Tibial nerve (tissue), 4 donors: ENCODE data around the gene TCEANC. TPM values are rescaled to one million over a fixed set of nuclear protein-coding genes. Genes with fewer than 3 reads are reported as not detected.

ENCODE experiments used
- DNase-seq, 2 donors: peaks; one replicate each; pipeline ENCODE4 v3.0.0-alpha.2; 2019; ENCODE audit warnings: low spot score in 2 of 2
- H3K27ac ChIP-seq, 4 donors: fragments of 200-600 bp; sonication (generic) in 3 of 4; one replicate each; pipeline ENCODE4 v1.5.1; 2017 to 2019; ENCODE audit warnings: mild to moderate bottlenecking in 1 of 4
- H3K27me3 ChIP-seq, 2 donors: fragments of 200-600 bp; sonication (generic) in 1 of 2; one replicate each; pipeline versions ENCODE4 v1.5.1 to v1.6.0; 2017 to 2019
- H3K36me3 ChIP-seq, 3 donors: fragments of 200-600 bp; sonication (generic); one replicate each; pipeline ENCODE4 v1.5.1; 2018 to 2019
- H3K4me1 ChIP-seq, 4 donors: fragments of 200-600 bp; sonication (generic) in 3 of 4; one replicate each; pipeline ENCODE4 v1.5.1; 2017 to 2019
- H3K4me3 ChIP-seq, 4 donors: fragments of 200-600 bp; sonication (generic) in 3 of 4; one replicate each; pipeline ENCODE4 v1.5.1; 2017 to 2019; ENCODE audit warnings: mild to moderate bottlenecking in 1 of 4, moderate library complexity in 1 of 4
- H3K9me3 ChIP-seq, 4 donors: fragments of 200-600 bp; sonication (generic) in 3 of 4; one replicate each; pipeline ENCODE4 v1.5.1; 2017 to 2019
- EP300 ChIP-seq, 2 donors: sonication (generic); formaldehyde crosslinking; IDR thresholded peaks; one replicate each; pipeline ENCODE4 v1.6.1; 2017; ENCODE audit warnings: antibody characterized with exemption in 2 of 2, mild to moderate bottlenecking in 1 of 2
- POLR2A ChIP-seq, 2 donors: fragments of 450-650 bp; IDR thresholded peaks; one replicate each; pipeline ENCODE4 v1.6.1; 2017; ENCODE audit warnings: antibody characterized with exemption in 2 of 2, mild to moderate bottlenecking in 2 of 2, moderate library complexity in 2 of 2
- WGBS, 2 donors: methylation state at CpG; one replicate each; pipeline ENCODE4 v1.1.5; 2018; 5-methylcytosine and 5-hydroxymethylcytosine counted together
- total RNA-seq, 4 donors: library from RNA; depleted of rRNA; stranded (reverse); fragments of >200 nt; gene quantifications; one replicate each; pipeline ENCODE4 v1.1.0, GENCODE V29; 2016
- TF ChIP-seq, protein P1 (sequence below), 5 experiments: fragments of 200-600 bp in 3 of 5; fragments of 450-650 bp in 2 of 5; sonication (generic) in 3 of 5; IDR thresholded peaks; one replicate each; pipeline ENCODE4 v1.5.1; 2016 to 2019; ENCODE audit warnings: antibody characterized with exemption in 5 of 5, mild to moderate bottlenecking in 3 of 5, moderate library complexity in 2 of 5

Gene TCEANC
- total RNA-seq, 4 donors from 2014 or later, result 2.9 to 6.1 (median 5.0) TPM

GRCh38 chrX:13699183-13699826 lies 46.4 kb downstream of the TCEANC start:
- no peak for DNase-seq
- no peaks in the 10 kb centered on the region for H3K36me3 ChIP-seq
- peaks cover 0 to 65% (median 14%) of the 10 kb centered on the region in 4 donors for H3K4me1 ChIP-seq
- H3K9me3 ChIP-seq, result no peaks in the 10 kb centered on the region
- no peak overlapping the region for H3K27ac ChIP-seq
- WGBS, 2 donors, result 60 to 74% methylated on average over 7 of the region's 7 CpGs
- H3K4me3 ChIP-seq, result no peak overlapping the region
- TF ChIP-seq POLR2A (IDR thresholded peaks at IDR 0.05), result no peak
- TF ChIP-seq, protein P1, sequence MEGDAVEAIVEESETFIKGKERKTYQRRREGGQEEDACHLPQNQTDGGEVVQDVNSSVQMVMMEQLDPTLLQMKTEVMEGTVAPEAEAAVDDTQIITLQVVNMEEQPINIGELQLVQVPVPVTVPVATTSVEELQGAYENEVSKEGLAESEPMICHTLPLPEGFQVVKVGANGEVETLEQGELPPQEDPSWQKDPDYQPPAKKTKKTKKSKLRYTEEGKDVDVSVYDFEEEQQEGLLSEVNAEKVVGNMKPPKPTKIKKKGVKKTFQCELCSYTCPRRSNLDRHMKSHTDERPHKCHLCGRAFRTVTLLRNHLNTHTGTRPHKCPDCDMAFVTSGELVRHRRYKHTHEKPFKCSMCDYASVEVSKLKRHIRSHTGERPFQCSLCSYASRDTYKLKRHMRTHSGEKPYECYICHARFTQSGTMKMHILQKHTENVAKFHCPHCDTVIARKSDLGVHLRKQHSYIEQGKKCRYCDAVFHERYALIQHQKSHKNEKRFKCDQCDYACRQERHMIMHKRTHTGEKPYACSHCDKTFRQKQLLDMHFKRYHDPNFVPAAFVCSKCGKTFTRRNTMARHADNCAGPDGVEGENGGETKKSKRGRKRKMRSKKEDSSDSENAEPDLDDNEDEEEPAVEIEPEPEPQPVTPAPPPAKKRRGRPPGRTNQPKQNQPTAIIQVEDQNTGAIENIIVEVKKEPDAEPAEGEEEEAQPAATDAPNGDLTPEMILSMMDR (IDR thresholded peaks at IDR 0.05), result no peak
- TF ChIP-seq EP300 (IDR thresholded peaks at IDR 0.05), result no peak
- no peaks in the 10 kb centered on the region for H3K27me3 ChIP-seq

DNA sequence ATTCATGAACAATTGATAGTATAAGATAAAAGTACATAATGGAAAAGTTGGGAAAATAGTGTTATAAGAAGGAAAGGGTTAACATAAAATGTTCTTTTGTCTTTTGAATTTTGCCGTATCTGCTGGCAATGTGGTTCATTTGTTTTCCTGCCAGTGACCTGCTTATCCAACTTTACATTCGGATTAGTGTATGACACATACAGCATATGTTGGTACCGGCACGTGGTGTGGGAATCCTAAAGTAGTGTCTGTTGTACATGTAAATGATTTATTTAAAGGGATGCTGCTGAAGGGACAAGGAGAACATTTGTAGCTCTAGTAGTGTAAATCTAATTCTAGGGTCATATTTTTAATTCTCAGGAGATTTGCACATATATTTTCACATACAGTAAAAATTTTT lies 47.4 kb downstream of the TCEANC start:
- peaks cover 0 to 54% (median 7%) of the 10 kb centered on the region in 4 donors for H3K4me1 ChIP-seq
- 39 to 64% methylated on average over 4 of the region's 4 CpGs for WGBS, 2 donors

DNA sequence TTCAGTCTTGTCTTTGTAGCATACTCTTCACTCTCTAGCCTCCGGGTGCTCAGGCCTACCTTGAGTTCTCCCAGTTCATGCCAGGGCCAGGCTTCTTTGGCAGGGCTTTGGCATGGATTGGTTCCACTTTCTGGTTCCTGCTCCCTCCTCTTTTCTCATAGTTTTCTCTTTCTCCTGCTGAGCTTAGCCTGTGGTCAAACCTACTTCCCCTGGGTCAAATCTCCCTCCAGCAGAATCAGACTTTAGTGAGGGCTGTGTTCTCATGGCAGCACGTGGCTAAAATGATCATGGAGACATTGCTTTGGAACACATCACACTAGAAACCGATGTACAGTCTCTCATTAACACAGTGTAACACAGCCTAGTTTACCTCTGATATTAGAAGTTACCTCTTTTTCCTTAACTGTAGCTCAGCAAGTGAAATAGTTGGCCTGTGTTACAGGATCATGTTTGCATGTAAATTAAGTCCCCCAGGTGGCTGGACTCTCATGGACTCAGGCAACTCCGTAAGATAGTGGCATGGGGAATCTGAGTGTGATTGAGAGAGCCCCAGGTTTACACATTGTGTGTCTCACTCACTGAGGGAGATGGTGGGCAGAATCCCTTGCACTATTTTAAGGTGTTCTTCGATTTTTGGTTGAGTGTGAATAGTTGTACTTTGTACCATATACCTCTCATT lies 49.3 kb downstream of the TCEANC start:
- Histone ChIP-seq H3K4me1 (peaks cover 0 to 42% (median 7%) of the 10 kb centered on the region in 4 donors), H3K27ac (no peak overlapping the region), H3K27me3 (no peaks in the 10 kb centered on the region), H3K4me3 (no peak overlapping the region), H3K36me3 (no peaks in the 10 kb centered on the region), H3K9me3 (no peaks in the 10 kb centered on the region)
- no peak for DNase-seq
- 70 to 85% methylated on average over 5 of the region's 5 CpGs for WGBS, 2 donors
- TF ChIP-seq EP300 (IDR thresholded peaks at IDR 0.05) (no peak), POLR2A (IDR thresholded peaks at IDR 0.05) (no peak)
- TF ChIP-seq, protein P1 (IDR thresholded peaks at IDR 0.05), result no peak

More for the DNA sequence above, 47.4 kb downstream of the TCEANC start:
- no peak overlapping the region for H3K27ac ChIP-seq
- no peaks in the 10 kb centered on the region for H3K9me3 ChIP-seq
- no peaks in the 10 kb centered on the region for H3K27me3 ChIP-seq
- TF ChIP-seq, protein P1 (IDR thresholded peaks at IDR 0.05), result no peak
- no peak for TF ChIP-seq EP300 (IDR thresholded peaks at IDR 0.05)
- TF ChIP-seq POLR2A (IDR thresholded peaks at IDR 0.05), result no peak
- H3K36me3 ChIP-seq, result no peaks in the 10 kb centered on the region
- DNase-seq, result no peak
- no peak overlapping the region for H3K4me3 ChIP-seq

GRCh38 chrX:13703135-13703534 lies 50.2 kb downstream of the TCEANC start:
- Histone ChIP-seq H3K27me3 (no peaks in the 10 kb centered on the region), H3K4me1 (peaks cover 0 to 42% (median 5%) of the 10 kb centered on the region in 4 donors), H3K27ac (no peak overlapping the region), H3K4me3 (no peak overlapping the region), H3K36me3 (peaks cover 0 to 4% (median 0%) of the 10 kb centered on the region in 3 donors), H3K9me3 (no peaks in the 10 kb centered on the region)
- DNase-seq, result no peak
- 83 to 94% methylated on average over 3 of the region's 3 CpGs for WGBS, 2 donors
- TF ChIP-seq, protein P1 (IDR thresholded peaks at IDR 0.05), result no peak
- TF ChIP-seq EP300 (IDR thresholded peaks at IDR 0.05), result no peak
- no peak for TF ChIP-seq POLR2A (IDR thresholded peaks at IDR 0.05)

DNA sequence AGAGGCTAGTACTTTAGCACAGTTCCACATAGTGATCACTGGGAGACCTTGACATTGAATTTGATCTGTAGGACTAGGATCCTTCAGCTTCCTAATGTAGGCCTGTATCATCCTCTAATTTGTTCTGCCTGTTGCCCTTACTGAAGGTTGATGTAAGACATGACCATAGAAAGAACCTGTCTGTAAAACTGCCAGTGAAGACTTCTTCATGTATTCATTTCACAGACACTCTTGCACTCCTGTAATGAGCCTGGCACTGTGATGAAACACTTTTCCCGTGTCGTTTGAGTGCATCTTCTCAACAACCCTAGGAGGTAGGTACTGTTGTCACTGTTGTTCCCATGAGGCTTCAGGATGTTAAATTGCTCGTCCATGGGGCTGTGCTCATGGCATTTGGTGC lies 50.6 kb downstream of the TCEANC start:
- 76 to 78% methylated on average over 3 of the region's 3 CpGs for WGBS, 2 donors
- H3K27me3 ChIP-seq, result no peaks in the 10 kb centered on the region
- no peak overlapping the region for H3K4me3 ChIP-seq
- H3K36me3 ChIP-seq, result peaks cover 0 to 6% (median 0%) of the 10 kb centered on the region in 3 donors
- H3K9me3 ChIP-seq, result no peaks in the 10 kb centered on the region
- TF ChIP-seq EP300 (IDR thresholded peaks at IDR 0.05), result no peak
- no peak for TF ChIP-seq POLR2A (IDR thresholded peaks at IDR 0.05)
- TF ChIP-seq, protein P1 (IDR thresholded peaks at IDR 0.05), result no peak
- no peak overlapping the region for H3K27ac ChIP-seq
- DNase-seq, result no peak
- peaks cover 0 to 37% (median 5%) of the 10 kb centered on the region in 4 donors for H3K4me1 ChIP-seq
